MM.1S (cell line): ENCODE data around the gene SPHK2.

ENCODE experiments used
- DNase-seq: peaks from one replicate; pipeline ENCODE4 v3.0.0-alpha.2; 2015
- H2AFZ ChIP-seq: fragments of 300-600 bp; sonication (generic); 2 replicates; pipeline ENCODE4 v1.6.0; 2016; ENCODE audit warnings: antibody characterized with exemption, low read length
- H3F3A ChIP-seq: fragments of 300-600 bp; sonication (generic); 2 replicates; pipeline ENCODE4 v1.6.1; 2016; ENCODE audit warnings: mild to moderate bottlenecking, antibody characterized with exemption, low read length, moderate library complexity, mixed read lengths; ENCODE audit not compliant: insufficient read depth
- H3K27ac ChIP-seq: fragments of 300-600 bp; sonication (generic); 2 replicates; pipeline ENCODE4 v1.5.1; 2016; ENCODE audit warnings: mild to moderate bottlenecking, low read length
- H3K27me3 ChIP-seq: fragments of 300-600 bp; sonication (generic); replicated peaks from 2 replicates; pipeline ENCODE4 v1.6.0; 2016; ENCODE audit warnings: low read length; ENCODE audit not compliant: insufficient read depth
- H3K36me3 ChIP-seq: fragments of 300-600 bp; sonication (generic); replicated peaks from 2 replicates; pipeline ENCODE4 v1.6.1; 2016; ENCODE audit warnings: mild to moderate bottlenecking, low read length, mixed read lengths; ENCODE audit not compliant: insufficient read depth
- H3K4me1 ChIP-seq: fragments of 300-600 bp; sonication (generic); 2 replicates; pipeline ENCODE4 v1.6.1; 2016; ENCODE audit warnings: low read length, mixed read lengths
- H3K4me2 ChIP-seq: fragments of 300-600 bp; sonication (generic); 2 replicates; pipeline ENCODE4 v1.6.0; 2016; ENCODE audit warnings: low read depth, low read length
- H3K4me3 ChIP-seq: fragments of 300-600 bp; sonication (generic); 2 replicates; pipeline ENCODE4 v1.5.1; 2016; ENCODE audit warnings: low read length, mixed read lengths
- H3K79me2 ChIP-seq: fragments of 300-600 bp; sonication (generic); 2 replicates; pipeline ENCODE4 v1.6.1; 2016; ENCODE audit warnings: mixed run types, low read length, mixed read lengths
- H3K9ac ChIP-seq: fragments of 300-600 bp; sonication (generic); 2 replicates; pipeline ENCODE4 v1.6.1; 2016; ENCODE audit warnings: low read length, mixed read lengths
- H3K9me2 ChIP-seq: fragments of 300-600 bp; sonication (generic); replicated peaks from 2 replicates; pipeline ENCODE4 v1.6.1; 2016; ENCODE audit warnings: mild to moderate bottlenecking, low read length, mixed read lengths; ENCODE audit not compliant: insufficient read depth
- H3K9me3 ChIP-seq: fragments of 300-600 bp; sonication (generic); replicated peaks from 2 replicates; pipeline ENCODE4 v1.6.1; 2016; ENCODE audit warnings: mild to moderate bottlenecking, low read length, mixed read lengths; ENCODE audit not compliant: insufficient read depth
- H4K20me1 ChIP-seq: fragments of 300-600 bp; sonication (generic); 2 replicates; pipeline ENCODE4 v1.6.1; 2016; ENCODE audit warnings: mild to moderate bottlenecking, low read length, moderate library complexity, mixed read lengths; ENCODE audit not compliant: insufficient read depth
- EZH2 ChIP-seq: fragments of 300-600 bp; sonication (generic); optimal IDR thresholded peaks from 2 replicates; pipeline ENCODE3; 2017; ENCODE audit warnings: low read depth, mild to moderate bottlenecking, antibody characterized with exemption, low read length, mixed read lengths
- EZH2phosphoT487 ChIP-seq: fragments of 300-600 bp; sonication (generic); IDR thresholded peaks from 2 replicates; pipeline ENCODE4 v1.6.1; 2018; ENCODE audit warnings: antibody characterized with exemption, low read length
- TF ChIP-seq, protein P1 (sequence below): fragments of 300-600 bp; sonication (generic); IDR thresholded peaks from 2 replicates; pipeline ENCODE4 v1.5.1; 2016; ENCODE audit warnings: antibody characterized with exemption, low read length, mixed read lengths

Gene SPHK2

DNA sequence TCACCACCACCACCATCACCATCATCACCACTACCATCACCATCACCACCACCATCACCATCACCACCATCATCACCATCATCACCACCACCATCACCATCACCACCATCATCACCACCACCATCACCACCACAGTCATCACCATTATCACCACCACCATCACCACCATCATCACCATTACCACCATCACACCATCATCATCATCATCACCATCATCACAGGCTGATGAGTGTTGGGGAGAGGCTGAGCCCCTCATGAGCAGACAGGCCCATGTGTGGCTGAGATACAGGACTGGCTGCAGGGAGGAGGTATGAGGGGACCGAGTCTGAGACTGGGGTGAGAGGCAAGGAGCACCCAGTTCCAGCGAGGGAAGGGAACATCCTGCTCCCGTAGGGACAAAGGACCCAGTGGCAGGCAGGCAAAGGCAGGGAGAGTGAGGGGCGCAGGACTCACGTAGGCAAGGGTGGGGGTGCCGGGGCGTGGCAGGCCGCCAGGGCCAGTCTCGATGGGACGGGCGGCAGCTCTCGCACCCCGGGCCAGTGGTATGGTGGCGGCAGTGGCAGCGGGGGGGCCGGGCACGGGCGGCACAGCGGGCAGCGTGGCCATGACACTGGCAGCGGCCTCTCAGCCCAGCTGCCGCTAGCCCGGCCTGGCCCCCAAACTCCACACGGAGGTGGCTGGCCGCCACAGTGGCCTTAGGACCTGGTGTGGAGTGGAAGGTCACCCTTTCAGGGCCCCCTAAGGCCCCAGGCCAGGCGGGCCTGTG is 50.8 kb downstream of the SPHK2 start:
- Histone ChIP-seq H3K4me2 (no peak overlapping the region), H3K9ac (no peak overlapping the region), H3K4me3 (no peak overlapping the region), H3K27ac (no peak overlapping the region), H2AFZ (no peak overlapping the region), H3K4me1 (no peaks in the 10 kb centered on the region), H3K9me2 (no peaks in the 10 kb centered on the region), H3K36me3 (no peaks in the 10 kb centered on the region), H3F3A (no peaks in the 10 kb centered on the region), H3K79me2 (no peaks in the 10 kb centered on the region), H4K20me1 (no peaks in the 10 kb centered on the region), H3K27me3 (peaks cover 52% of the 10 kb centered on the region), H3K9me3 (no peaks in the 10 kb centered on the region)
- no peak for DNase-seq
- no peak for TF ChIP-seq EZH2
- no peak for TF ChIP-seq EZH2phosphoT487
- TF ChIP-seq, protein P1, sequence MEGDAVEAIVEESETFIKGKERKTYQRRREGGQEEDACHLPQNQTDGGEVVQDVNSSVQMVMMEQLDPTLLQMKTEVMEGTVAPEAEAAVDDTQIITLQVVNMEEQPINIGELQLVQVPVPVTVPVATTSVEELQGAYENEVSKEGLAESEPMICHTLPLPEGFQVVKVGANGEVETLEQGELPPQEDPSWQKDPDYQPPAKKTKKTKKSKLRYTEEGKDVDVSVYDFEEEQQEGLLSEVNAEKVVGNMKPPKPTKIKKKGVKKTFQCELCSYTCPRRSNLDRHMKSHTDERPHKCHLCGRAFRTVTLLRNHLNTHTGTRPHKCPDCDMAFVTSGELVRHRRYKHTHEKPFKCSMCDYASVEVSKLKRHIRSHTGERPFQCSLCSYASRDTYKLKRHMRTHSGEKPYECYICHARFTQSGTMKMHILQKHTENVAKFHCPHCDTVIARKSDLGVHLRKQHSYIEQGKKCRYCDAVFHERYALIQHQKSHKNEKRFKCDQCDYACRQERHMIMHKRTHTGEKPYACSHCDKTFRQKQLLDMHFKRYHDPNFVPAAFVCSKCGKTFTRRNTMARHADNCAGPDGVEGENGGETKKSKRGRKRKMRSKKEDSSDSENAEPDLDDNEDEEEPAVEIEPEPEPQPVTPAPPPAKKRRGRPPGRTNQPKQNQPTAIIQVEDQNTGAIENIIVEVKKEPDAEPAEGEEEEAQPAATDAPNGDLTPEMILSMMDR: no peak

DNA sequence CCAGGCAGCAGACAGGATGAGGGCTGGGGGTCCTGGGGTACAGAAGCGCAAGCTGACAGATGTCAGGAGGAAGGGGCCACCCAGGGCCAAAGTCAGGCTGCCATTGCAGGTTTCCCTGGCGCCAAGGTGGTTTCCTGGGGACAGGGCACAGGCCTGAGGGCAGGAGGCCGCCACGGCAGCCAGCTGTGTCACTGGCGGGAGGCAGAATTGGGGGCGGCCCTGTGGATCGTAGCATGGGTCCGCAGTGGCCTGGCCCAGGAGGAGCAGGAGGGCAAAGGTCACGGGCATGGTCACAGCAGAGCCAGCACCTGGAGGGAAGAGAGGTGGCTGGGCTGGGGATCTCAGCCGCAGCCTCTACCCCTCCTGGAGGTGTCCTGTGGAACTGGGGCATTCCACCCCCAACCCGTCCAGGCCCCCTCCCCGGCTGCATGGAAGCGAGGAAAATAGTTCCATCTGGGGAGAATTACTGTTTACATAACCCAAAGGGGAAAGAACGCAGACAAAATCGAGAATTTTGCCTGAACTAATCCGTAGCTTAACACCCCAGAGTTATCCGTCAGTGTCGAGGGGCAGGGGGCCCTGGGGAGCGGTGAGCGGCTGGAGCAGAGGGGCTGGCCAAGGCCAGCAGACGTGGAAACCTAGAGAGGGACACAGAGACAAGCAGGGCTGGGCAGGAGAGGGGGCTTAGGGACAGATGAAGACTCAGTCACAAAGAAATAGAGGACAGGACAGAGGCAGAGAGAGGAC is 51.6 kb downstream of the SPHK2 start:
- Histone ChIP-seq H3K4me2 (no peak overlapping the region), H2AFZ (no peak overlapping the region), H3K9ac (no peak overlapping the region), H3K9me2 (no peaks in the 10 kb centered on the region), H3K9me3 (no peaks in the 10 kb centered on the region), H3K36me3 (no peaks in the 10 kb centered on the region), H4K20me1 (no peaks in the 10 kb centered on the region), H3F3A (no peaks in the 10 kb centered on the region), H3K79me2 (no peaks in the 10 kb centered on the region), H3K4me1 (no peaks in the 10 kb centered on the region), H3K27ac (no peak overlapping the region), H3K27me3 (peaks cover 56% of the 10 kb centered on the region), H3K4me3 (no peak overlapping the region)
- no peak for DNase-seq
- TF ChIP-seq EZH2 (no peak), EZH2phosphoT487 (no peak)
- TF ChIP-seq, protein P1: no peak

DNA sequence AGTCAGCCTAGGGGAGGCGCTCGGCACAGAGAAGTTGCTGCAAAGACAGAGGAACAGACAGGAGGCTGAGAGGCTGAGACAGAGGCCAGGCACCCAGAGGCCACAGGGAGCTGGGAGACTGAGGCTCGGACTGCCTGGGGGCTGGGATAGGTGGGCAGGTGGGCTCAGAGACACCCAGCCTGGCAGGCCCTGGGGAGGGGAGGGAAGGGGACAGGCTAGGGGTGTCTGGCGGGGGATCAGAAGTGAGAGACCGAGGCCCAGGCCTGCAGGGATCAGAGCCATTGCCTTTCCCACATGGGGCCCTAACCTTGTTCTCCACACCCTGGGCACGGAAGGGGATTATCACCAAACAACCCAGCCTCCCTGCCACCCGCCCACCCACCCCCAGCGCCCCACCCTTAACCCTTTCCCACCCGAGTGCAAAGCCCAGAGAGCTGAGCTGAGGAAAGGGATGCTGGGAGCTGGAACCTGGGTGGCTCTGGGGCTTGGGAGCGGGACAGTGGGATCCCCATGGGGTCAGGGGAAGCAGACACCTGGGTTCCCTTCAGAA is 52.2 kb downstream of the SPHK2 start:
- Histone ChIP-seq H3K9me2 (no peaks in the 10 kb centered on the region), H2AFZ (no peak overlapping the region), H3K9ac (no peak overlapping the region), H3K79me2 (no peaks in the 10 kb centered on the region), H3K9me3 (no peaks in the 10 kb centered on the region), H3K27me3 (peaks cover 57% of the 10 kb centered on the region), H3F3A (no peaks in the 10 kb centered on the region), H3K4me2 (no peak overlapping the region), H3K27ac (no peak overlapping the region), H3K4me1 (no peaks in the 10 kb centered on the region), H3K4me3 (no peak overlapping the region), H4K20me1 (no peaks in the 10 kb centered on the region), H3K36me3 (no peaks in the 10 kb centered on the region)
- no peak for TF ChIP-seq EZH2
- TF ChIP-seq, protein P1: no peak
- TF ChIP-seq EZH2phosphoT487: no peak
- DNase-seq: no peak
